GM21528 (cell line): Measurements from ENCODE around the gene KCNC4.

Experiments
- ATAC-seq: cut with Tn5 transposase; IDR thresholded peaks from one replicate; pipeline ENCODE4 v1.9.1; 2021; ENCODE audit warnings: mild to moderate bottlenecking, moderate library complexity; ENCODE audit not compliant: unreplicated experiment, low FRiP score

Gene KCNC4

DNA sequence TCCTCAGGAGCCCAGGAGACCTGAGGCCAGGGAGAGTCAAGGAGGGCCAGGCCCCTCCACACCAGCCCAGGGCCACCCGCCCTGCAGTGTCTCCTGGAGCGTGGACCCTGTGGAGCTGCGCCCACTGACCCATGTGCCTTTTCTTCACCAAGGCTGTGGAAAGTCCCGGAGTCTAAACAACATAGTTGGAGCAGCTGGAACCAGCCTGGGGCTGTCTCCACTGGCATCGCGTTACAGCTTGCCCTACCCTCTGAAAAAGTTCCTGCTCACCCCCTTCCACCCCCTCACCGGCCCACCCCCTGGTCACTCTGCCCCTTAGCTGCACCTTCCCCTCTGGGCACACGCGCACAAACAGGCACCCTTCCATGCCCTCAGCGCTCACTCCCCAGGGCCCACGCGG lies 18.3 kb downstream of the KCNC4 start:
- no peak for ATAC-seq

DNA sequence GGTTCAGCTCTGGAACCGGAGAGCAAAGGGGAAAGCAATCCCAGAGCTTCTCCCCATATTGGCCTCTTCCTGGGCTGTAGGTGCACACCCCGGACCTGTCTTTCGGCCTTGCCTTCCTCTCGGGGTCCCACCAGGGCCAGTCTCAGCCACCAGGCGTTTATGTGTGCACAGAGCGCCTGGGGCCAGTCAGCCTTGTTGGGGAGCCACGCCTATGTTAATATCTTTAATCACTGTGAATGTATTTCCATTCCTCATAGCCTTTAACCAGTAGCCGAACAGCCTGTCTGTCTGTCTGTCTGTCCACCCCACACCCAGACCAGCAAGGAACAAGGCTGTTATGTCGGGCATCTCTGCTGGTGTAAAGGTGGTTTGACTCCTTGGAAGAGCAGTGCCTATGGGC lies 18.8 kb downstream of the KCNC4 start:
- no peak for ATAC-seq

DNA sequence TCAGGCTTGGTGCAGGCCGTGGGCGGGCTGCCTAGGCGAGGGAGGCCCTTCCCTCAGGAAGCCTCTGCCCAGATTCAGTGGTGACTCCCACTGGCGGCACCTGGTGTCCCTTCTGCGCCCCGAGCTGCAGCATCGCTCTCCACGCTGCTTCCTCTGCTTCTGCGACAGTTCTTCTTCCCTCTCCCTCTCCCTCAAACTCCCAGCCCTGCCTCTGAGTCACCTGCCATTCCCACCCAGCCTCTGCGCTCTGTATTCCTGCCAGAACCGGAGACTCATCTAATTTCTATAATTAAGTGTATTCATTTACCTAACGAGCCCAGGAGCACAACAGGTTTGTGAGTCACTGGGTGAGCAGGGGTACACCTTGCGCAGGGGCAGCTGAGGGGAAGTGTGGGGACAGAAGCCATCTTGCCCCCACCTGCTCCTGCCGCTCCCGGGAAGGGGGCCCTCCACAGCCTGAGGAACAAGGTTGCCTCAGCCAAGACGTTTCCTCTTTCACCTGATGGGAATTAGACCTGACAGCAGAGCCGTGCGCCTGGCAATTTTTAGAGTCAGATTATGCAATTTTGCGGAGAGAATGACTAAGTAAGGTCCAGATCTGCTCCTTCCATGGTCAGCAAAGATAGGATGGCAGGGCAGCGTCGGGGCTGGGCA lies 19.4 kb downstream of the KCNC4 start:
- ATAC-seq, result no peak

DNA sequence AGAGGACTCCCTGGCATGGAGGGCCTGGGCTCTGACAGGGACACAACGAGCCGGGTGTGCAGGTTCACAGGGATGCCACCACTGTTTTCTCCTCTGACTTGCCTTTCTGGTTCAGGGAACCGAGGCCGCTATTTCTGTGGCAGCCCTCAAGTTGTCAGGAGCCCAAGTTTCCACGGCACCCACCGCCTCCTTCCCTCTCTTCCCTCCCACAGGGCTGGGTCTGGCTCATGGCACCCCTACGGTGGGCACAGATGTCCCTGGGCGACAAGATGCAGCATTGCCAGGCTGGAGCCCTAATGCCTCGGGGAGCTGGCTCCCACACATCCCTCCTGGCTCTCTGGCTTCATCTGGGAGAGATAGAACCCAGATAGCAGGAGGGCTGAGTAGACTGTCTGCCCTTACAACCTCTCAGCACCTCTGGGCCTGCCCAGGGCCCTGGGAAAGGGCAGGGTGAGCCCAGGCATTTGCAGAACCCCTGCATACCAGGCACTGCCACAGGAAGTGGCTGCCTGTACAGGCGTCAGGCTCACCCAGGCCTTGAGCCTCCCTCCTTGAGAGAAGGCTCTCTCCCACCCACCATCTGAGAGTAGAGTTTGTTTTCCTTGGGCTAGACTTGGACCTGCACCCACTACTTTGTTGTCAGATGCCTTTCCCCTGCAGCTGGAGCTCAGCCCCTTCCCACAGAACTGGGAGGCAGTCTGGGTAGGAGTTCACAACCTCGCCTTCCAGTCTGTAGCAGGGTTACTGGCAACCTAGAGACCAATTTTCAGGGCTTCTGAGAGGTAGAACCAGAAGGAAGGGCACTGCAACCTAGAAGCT lies 20.5 kb downstream of the KCNC4 start:
- ATAC-seq, result no peak

DNA sequence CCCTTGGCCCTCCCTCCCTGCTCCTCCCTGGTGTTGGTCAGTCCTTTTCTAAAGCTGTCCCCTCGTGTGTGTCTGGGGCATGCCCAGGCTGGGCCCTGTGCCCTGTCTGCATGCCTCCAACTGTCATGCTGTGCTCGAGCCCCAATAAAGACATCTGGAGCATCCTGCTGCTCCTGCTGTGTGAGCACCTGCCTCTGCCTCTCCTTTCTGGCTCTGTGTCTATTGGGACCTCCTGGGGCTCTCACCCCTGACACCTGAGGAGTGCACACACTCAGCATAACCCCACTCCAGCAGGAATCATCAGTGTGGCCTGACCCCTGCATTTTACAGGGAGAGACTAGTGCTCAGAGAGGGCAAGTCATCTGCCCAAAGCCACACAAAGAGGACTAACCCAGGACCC lies 23.7 kb downstream of the KCNC4 start:
- no peak for ATAC-seq

DNA sequence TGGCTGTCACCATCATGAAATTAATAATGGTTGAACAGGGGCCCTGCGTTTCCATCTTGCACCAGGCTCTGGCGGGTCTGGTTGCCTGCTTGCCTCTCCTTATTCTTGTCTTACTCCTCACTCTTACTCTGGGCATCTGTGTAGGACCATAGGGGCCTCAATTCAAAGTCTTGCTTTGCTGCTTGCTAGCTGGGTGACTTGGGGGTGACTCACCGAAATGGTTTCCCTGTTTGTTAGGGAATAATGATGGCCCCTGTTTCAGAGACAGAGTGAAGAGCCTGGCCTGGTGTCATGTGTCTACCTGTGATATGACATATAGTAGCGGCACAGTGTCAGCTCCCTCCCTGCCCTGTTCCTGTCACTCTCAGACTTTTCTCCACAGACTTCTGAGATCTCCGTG lies 24.6 kb downstream of the KCNC4 start:
- ATAC-seq, result no peak

DNA sequence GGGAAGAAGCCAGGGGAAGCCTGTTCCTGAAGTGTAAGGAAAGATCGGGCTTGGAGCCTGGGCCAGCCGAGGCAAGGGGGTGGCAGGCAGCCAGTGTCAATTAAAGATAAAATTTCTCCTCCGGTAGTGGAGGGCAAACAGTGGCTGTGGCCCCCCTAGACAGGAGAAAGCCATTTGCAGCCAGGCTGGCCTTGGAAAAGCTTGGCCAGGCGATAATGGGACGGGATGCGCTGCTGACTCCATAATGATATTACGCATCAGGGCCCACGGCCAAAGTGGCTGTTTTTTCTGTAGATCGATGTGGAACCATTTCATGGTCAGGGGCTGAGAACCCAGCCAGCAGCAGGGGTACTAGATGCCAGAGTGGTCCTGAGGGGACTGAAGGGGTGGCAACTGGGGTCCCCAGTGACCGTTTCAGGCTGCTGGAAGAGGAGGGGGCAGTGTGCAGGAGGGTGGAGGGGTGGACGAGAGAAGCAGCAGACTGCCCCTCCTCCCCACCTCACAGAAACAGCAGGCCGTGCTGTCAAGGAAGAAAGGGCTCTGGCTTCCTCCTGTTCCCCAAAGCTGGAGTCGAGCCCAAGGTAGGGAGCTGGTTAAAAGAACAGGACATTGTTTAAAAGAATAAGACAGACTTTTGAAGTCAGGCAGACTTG lies 25.2 kb downstream of the KCNC4 start:
- no peak for ATAC-seq

DNA sequence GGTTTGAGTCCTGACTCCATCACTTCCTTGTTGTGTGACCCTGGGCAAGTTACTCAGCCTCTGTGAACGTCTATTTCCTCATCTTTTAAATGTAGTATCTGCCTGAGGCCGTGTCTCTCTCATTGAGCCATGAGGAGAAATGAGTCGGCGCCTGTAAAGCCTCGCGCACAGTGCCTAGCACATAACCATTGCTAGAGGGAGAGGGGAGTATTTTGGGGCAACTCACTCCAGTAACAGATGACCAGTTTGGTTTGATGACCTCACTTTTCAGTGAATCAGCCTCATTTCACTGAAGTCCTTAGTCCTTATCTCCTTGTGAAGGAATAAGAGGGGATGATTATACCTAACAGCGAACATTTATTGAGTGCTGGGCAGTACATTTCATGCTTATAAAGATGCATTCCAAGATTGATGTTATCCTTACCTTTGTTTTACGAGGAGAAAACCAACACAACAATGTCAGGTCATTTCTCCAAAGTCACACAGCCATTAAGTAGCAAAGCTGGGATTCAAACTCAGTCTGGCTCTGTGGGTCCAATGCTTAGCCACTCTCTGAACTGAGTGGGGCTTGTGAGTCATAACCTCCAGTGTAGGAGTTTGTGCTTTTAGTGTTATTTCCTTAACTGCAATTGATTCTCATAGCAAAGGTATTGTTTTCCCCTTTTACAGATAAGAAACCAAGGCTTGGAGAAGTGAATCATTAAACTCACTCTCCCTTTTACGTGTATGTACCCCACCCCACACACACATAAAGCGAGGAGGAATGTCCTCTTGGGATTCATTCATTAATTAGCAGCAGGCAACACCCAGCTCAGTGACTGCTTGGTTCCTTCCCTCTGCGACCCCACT lies 25.9 kb downstream of the KCNC4 start:
- ATAC-seq, result no peak

DNA sequence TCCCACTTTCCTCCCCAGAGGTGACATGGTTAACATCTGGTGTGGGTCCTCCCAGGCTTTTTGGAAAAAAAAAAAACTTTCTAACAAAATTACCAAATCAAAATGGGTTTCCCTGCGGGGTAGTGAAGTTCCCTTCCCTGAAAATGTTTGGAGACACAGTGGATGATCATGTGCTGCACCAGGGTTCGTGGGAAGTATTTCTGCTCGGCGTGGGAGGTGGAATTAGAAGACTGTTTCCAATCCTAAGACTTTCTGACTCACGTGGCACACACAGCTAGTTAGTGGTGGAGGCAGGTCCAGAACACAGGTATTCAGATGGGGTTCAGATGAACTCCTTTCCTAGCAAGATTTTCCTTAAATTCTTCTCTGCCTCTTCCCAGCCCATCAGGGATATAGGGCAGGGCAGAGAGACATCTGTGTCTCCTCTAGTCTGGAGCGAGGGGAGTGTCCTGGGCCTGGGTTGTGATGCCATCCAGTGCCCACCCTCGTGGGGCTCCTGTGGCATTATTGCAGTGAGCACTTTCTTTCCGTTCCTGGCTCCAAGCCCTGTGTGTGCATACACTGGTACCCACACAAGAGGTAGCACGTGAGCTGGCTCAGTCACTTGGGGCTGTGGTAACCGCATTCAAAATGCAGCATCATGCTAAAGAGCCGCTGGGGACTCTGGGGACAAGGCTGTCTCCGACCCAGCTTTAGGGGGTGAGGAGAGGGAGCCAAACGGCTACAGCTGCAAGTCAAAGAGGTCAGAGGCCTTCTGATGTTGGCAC lies 27.5 kb downstream of the KCNC4 start:
- no peak for ATAC-seq

DNA sequence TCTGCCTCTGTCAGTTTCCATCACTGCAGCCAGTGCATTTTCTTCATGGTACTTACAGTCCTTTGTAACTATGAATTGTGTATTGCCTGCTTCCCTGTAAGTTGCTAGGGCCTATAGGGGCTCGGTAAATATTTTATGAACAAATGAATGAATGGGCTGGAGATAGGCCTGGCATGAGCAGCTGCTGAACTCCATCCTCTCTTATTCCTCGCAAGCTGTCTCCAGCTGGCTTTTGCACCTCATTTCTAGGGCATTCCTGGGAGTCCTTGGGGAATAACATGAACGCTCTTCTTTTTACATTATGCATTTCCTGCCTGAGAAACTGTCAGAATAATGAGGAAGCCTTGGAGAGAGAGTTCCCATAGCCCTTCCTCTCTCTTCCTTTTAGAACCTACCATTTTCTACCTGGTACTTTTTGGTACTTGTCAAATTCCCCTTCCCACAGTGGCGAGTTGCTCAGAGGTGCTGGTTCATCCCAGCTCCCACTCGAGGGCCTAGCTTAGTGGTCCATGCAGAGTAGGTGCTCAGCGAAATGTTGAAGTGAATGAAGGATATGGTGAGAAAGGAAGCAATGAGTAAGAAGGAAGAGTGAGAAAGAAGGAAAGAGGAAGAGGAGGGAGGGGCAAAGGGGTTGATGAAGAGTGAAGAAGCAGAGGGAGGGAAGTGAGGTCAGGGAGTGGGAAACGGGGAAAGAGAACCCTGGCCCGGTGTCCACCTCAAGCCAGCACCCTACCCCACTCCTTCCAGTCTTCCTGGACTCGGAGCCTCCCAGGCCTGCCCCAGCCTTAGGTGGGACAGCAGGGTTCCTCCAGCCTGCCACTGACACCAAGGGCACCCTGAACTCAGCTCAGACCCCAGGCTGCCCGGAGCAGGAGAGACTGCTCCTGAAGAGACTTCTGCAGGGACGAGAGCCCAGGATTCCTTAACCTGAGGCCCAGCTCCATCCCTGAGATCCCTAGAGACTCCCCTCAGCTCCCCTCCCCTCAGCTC lies 29.6 kb downstream of the KCNC4 start:
- no peak for ATAC-seq

DNA sequence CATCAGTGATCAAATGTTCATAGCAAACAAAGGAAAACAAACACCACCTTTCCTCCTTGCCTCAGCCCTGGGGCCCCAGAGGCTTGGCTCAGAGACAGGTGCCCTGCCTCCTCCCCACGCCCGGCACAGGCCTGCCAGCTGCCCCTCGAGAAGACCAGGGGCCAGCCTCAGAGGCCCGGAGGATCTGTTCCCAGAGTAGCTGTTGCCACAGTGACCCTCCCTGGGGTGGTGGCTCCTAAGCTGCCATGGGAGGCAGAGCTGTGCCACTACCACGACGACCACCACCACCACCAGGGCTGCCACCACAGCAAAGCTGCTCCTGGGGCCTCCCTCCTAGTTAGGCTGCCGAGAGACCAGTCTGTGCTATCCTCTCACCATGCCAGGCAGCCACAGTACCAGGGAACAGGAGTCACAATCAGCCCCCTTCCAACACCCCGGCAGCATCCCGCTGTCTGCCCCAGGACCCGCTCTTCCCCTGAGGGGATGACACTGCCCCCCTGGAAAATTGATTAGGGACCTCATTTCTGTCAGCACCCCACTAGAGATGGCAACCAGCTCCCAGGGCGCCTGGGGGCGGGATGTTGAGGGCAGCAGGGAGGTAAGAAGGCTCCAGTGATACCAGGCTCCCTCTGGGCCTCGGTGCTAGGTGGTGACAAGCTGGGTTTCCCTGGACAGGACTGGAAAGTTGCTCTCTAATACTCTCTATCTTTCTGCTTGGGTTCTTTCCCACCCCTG lies 30.5 kb downstream of the KCNC4 start:
- ATAC-seq, result no peak

DNA sequence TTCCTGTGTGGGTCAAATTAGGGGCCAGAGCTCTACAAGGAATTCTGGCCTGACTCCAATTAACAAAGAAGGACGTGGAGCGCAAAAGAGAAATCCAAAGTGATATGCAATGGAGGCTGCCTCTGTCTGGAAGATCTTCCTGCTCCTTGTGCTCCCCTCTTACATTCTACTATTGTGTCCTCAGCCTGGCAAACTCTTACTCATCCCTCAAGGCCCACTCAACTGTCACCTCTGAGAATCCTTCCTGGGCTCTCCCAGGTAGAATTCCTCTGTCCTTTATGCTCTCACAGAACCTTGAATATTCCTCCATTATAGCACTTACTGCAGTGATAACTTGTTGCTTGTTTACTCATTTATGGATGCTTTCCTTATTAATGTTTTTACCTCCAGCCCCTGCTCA lies 31.4 kb downstream of the KCNC4 start:
- no peak for ATAC-seq

DNA sequence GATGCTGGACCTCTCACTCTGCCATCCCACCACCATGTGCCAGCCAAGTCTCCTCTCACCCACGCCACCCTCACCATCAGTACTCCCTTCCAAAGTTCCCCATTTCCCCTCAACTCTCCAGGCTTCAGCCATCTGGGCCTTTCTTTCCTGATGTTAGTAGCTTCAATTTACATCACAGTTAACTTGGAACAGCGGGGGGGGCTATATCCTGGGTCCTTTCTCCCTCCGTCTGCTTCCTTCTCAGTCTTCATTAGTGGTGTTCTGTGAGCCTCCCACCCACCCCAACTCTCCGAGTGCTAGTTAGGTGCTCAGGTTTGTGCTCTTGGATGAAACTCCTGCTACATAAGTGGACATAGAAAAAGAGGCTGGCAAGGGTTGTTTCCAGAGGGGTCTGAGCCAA lies 31.9 kb downstream of the KCNC4 start:
- ATAC-seq, result no peak

DNA sequence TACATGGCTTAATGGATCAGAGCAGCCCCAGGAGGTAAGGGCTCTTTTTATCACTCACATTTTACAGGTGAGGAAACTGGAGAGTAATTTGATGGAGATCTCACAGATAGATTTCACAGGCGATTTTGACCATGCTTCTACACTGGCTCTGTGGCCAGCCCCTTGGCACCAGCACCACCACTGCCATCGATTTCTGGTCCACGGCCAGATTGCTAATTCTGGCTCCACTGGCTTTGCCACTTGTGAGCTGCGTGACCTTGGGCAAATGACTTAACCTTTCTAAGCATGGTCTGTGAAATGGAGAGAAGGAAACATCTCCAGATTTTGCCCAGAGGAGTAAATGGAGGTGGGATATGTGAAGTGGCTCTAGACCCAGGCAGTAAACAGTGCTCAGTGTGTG lies 32.6 kb downstream of the KCNC4 start:
- no peak for ATAC-seq

DNA sequence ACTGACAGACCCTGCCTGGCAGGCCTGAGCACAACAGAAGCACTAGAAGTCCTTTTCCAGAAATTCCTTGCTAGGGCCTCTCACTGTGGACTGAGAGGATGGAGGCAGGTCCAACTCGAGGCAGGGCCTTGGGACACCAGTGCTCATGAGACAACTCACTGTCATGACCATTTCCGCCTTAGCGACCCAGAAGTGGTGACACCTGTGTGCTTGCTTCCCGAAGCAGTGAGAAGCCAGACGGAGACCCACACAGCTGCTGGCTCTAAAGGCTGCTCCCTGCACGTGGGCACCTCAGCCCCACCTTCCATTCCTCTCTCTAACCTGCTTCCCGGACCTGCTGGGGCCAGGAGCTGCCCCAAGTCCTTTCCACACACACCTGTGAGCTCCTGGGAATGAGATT lies 33.0 kb downstream of the KCNC4 start:
- no peak for ATAC-seq

DNA sequence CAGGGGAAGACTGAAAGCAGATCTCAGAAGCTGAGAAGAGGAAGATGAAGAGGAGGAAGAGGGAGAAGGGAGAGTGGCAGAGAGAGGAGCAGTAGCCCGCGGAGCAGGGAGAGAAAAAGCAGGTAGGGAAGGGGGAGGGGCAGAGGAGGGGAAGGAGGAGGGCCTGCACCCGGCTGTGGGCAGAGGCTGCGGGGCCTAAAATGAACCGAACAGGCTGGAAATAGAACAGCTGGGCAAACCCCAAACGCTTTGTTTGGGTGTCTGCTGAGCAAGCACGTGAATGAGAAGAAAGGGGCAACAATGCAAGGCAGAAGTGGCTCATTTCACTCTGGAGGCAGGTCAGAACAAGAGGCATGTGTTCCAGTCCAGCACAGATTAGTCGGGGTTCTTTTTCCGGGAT lies 33.5 kb downstream of the KCNC4 start:
- no peak for ATAC-seq

DNA sequence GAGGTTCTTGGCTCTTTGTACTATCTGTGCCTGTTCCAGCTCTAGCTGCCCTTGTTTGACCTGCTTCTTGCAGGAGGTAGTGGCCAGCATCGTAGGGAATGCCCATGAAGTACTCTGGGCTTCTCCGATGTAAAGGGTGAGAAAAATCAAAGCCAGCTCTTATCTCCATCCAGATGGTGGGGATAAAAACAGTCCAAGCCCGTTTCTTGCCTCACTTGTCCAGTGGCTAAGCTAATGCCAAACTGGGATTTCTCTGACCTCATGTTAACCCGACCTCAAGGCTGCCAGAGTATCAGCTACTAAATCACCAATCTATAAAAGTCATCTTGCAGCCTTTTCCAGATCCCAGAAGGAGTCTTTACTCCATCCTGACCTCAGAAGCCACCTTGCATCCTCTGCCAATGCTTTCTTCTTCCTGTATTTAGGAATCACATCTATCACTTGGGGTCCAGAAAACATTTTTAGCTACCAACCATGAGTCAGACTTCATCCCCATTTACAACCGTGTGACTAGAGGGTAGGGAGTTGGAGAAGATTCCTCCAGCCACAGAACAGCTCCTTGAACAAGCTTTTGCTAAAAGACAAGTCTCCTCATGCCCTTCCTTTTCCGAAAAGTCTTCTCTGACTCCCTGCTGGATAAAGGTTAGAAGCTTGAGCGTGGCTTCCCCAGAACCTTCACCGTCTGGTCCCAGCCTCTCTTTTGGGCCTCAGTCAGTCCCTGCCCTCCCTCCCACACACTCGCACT lies 35.9 kb downstream of the KCNC4 start:
- no peak for ATAC-seq

DNA sequence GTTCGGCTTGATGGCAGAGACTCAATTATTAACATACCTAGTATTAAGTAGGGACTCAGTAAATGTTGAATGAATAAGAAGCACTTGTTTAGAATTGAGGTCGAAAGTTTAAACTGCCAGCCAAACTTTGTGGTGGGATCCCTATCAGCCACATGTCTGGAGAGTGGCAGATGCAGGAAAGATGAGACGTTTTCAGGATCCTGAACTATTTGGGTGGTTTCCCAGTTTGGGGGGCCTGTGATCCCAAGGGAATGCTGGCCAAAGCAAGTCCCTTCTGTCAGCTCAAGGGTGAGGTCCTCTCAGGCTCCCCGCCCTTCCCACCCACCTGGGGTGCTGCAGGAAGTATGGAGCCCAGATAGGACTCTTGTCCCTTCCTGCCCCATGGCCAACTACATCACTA lies 38.6 kb downstream of the KCNC4 start:
- no peak for ATAC-seq
